Thyroid gland (tissue), 4 donors: Measurements from ENCODE around the gene CYFIP2. TPM values are rescaled to one million over a fixed set of nuclear protein-coding genes. Genes with fewer than 3 reads are reported as not detected.

Source experiments
- DNase-seq, 2 donors: peaks; one replicate each; pipeline ENCODE4 v3.0.0-alpha.2; 2019
- H3K27ac ChIP-seq, 3 donors: fragments of 200-600 bp; sonication (generic); 1 replicate in 2 of 3; 2 replicates in 1 of 3; pipeline ENCODE4 v1.5.1; 2016 to 2019; ENCODE audit warnings: mild to moderate bottlenecking in 1 of 3, moderate library complexity in 1 of 3
- H3K27me3 ChIP-seq: fragments of 200-600 bp; sonication (generic); one replicate; pipeline ENCODE4 v1.5.1; 2019
- H3K36me3 ChIP-seq, 2 donors: fragments of 200-600 bp; sonication (generic); one replicate each; pipeline ENCODE4 v1.5.1; 2016 to 2019
- H3K4me1 ChIP-seq, 2 donors: fragments of 200-600 bp; sonication (generic); one replicate each; pipeline ENCODE4 v1.5.1; 2017 to 2019
- H3K4me3 ChIP-seq, 3 donors: fragments of 200-600 bp; sonication (generic); replicated peaks in 1 of 3; 1 replicate in 2 of 3; 2 replicates in 1 of 3; pipeline ENCODE4 v1.5.1; 2016; ENCODE audit warnings: mild to moderate bottlenecking in 1 of 3
- H3K9me3 ChIP-seq: fragments of 200-600 bp; sonication (generic); one replicate; pipeline ENCODE4 v1.5.1; 2017
- CTCF ChIP-seq, 6 experiments: fragments of 200-600 bp in 3 of 6; fragments of 450-650 bp in 3 of 6; sonication (generic) in 3 of 6; IDR thresholded peaks; one replicate each; pipeline ENCODE4 v1.5.1; 2016 to 2019; ENCODE audit warnings: antibody characterized with exemption in 6 of 6, mild to moderate bottlenecking in 2 of 6, inconsistent platforms in 1 of 6, moderate library complexity in 1 of 6
- POLR2A ChIP-seq, 2 donors: fragments of 450-650 bp; IDR thresholded peaks; one replicate each; pipeline ENCODE4 v1.6.1; 2017; ENCODE audit warnings: antibody characterized with exemption in 2 of 2, mild to moderate bottlenecking in 2 of 2, moderate library complexity in 1 of 2
- WGBS, 2 donors: methylation state at CpG; one replicate each; pipeline ENCODE4 v1.1.5; 2017; 5-methylcytosine and 5-hydroxymethylcytosine counted together
- intact Hi-C: fragments of 100-400 bp; cut with DNase I; formaldehyde crosslinking; loops from one replicate; pipeline ENCODE4 v1.15.1; 2023
- total RNA-seq, 4 donors: library from RNA; depleted of rRNA; stranded (reverse); fragments of >200 nt; gene quantifications; one replicate each; pipeline ENCODE4 v1.2.3, GENCODE V29; 2016

CYFIP2 gene
- total RNA-seq, 4 donors from 2014 or later, result 18.3 to 73.5 (median 34.6) TPM

- TF ChIP-seq CTCF (IDR thresholded peaks at IDR 0.05) (no peak), POLR2A (IDR thresholded peaks at IDR 0.05) (no peak)
- intact Hi-C loops, result no loop called here
- no peak for DNase-seq
- Histone ChIP-seq H3K36me3 (no peaks in the 10 kb centered on the region), H3K9me3 (no peaks in the 10 kb centered on the region), H3K27ac (no peak overlapping the region), H3K4me3 (no peak overlapping the region), H3K4me1 (peaks cover 0 to 6% of the 10 kb centered on the region in 2 donors), H3K27me3 (no peaks in the 10 kb centered on the region)
- 94 to 96% methylated on average over 5 of the region's 5 CpGs for WGBS, 2 donors
These were observed 37.1 kb downstream of the CYFIP2 start for GRCh38 chr5:157303023-157303422.

- no peak for TF ChIP-seq CTCF (IDR thresholded peaks at IDR 0.05)
- no peak for TF ChIP-seq POLR2A (IDR thresholded peaks at IDR 0.05)
- no peaks in the 10 kb centered on the region for H3K27me3 ChIP-seq
- H3K9me3 ChIP-seq, result no peaks in the 10 kb centered on the region
- intact Hi-C loops, result no loop called here
- WGBS, 2 donors, result 59 to 71% methylated on average over 5 to 8 of the region's 8 CpGs
- no peak overlapping the region for H3K4me3 ChIP-seq
- H3K4me1 ChIP-seq, result peaks cover 0 to 6% of the 10 kb centered on the region in 2 donors
- peak in 1 of 2 donors; percentile 32 for DNase-seq
- no peak overlapping the region for H3K27ac ChIP-seq
- H3K36me3 ChIP-seq, result no peaks in the 10 kb centered on the region
These were observed 37.9 kb downstream of the CYFIP2 start for GRCh38 chr5:157303667-157304327.

GRCh38 chr5:157306081-157306480, 40.2 kb downstream of the CYFIP2 start:
- no peaks in the 10 kb centered on the region for H3K9me3 ChIP-seq
- 51 to 73% methylated on average over 4 of the region's 4 CpGs for WGBS, 2 donors
- intact Hi-C loops, result loop anchor here (5.0 kb wide), 1 partner anchor 54 kb away; no protein-coding TSS in a partner anchor

GRCh38 chr5:157306692-157307471, 41.0 kb downstream of the CYFIP2 start:
- no peaks in the 10 kb centered on the region for H3K9me3 ChIP-seq
- 88 to 92% methylated on average over 10 of the region's 10 CpGs for WGBS, 2 donors
- H3K4me1 ChIP-seq, result peaks cover 0 to 6% of the 10 kb centered on the region in 2 donors
- H3K36me3 ChIP-seq, result no peaks in the 10 kb centered on the region
- DNase-seq, result no peak
- H3K4me3 ChIP-seq, result no peak overlapping the region
- H3K27ac ChIP-seq, result peak overlapping the region in 1 of 3 donors; percentile 28
- TF ChIP-seq CTCF (IDR thresholded peaks at IDR 0.05) (no peak), POLR2A (IDR thresholded peaks at IDR 0.05) (no peak)
- intact Hi-C loops, result loop anchor here (5.0 kb wide), 1 partner anchor 55 kb away; no protein-coding TSS in a partner anchor
- no peaks in the 10 kb centered on the region for H3K27me3 ChIP-seq

More at GRCh38 chr5:157306081-157306480, 40.2 kb downstream of the CYFIP2 start:
- peak; percentile 47 to 80 for DNase-seq
- Histone ChIP-seq H3K36me3 (no peaks in the 10 kb centered on the region), H3K4me3 (no peak overlapping the region), H3K4me1 (peaks cover 0 to 6% of the 10 kb centered on the region in 2 donors), H3K27ac (peak overlapping the region in 1 of 3 donors; percentile 28), H3K27me3 (no peaks in the 10 kb centered on the region)
- TF ChIP-seq POLR2A (IDR thresholded peaks at IDR 0.05), result no peak

DNA sequence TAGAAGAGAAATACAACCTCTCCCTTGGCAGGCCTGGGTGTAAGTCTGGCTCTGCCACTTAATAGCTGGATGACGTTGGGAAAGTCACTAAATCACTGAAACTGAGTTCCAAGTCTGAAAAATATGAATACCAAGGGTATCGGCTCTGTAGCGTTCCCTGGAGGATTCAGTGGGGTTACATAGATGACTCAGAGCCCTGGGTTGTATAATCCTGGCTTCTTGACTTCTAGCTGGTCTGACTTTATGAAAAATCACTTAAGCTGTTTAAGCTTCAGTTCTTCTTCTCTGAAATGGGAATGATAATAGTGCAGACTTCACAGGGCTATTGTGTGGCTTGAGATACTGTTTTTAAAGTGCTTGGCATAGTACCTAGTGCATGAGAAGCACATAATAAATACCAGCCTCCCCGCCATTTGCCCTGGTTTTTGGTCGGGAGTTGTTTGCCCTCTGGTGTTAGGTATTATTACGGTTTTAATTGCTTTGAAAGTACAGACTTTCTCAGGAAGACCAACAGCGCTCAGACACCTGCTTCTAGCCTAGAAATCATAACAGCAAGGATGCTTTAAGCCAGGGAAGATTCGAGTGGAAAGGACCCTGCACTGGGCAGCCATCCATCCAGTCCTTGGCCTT, 43.0 kb downstream of the CYFIP2 start:
- no peaks in the 10 kb centered on the region for H3K9me3 ChIP-seq
- DNase-seq, result no peak
- intact Hi-C loops, result loop anchor here (5.0 kb wide), 1 partner anchor 57 kb away; no protein-coding TSS in a partner anchor
- no peaks in the 10 kb centered on the region for H3K27me3 ChIP-seq
- no peaks in the 10 kb centered on the region for H3K36me3 ChIP-seq
- no peak overlapping the region for H3K27ac ChIP-seq
- TF ChIP-seq POLR2A (IDR thresholded peaks at IDR 0.05) (no peak), CTCF (IDR thresholded peaks at IDR 0.05) (no peak)
- peaks cover 0 to 6% of the 10 kb centered on the region in 2 donors for H3K4me1 ChIP-seq
- H3K4me3 ChIP-seq, result no peak overlapping the region
- WGBS, 2 donors, result 60 to 78% methylated on average over 7 to 8 of the region's 8 CpGs
